Measurements from ENCODE around the gene AUTS2. TPM values are rescaled to one million over a fixed set of nuclear protein-coding genes. Genes with fewer than 3 reads are reported as not detected.

The AUTS2 gene
- total RNA-seq, 1 donor from 2014 or later, result 49.8 TPM

DNA sequence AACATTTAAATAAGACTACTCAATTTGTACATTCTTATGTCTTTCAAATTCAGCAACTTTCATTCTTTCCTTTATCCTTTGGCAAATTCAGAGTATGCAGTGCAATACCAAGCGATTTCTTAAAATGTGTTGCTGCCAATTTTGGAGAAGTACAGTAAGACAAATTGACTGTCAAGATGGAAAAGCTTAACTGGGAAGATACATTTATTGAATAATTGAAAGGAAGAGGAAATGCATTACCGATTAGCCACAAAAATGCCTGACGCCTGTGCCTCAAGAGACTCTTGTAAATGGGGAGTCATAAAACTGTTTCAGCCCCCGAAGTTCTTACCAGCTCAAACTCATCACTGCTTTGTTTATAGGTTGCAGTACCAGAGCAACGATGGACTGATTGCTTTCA, 1160.4 kb downstream of the AUTS2 start:
- no peak for DNase-seq (ENCODE audit: low spot score)

DNA sequence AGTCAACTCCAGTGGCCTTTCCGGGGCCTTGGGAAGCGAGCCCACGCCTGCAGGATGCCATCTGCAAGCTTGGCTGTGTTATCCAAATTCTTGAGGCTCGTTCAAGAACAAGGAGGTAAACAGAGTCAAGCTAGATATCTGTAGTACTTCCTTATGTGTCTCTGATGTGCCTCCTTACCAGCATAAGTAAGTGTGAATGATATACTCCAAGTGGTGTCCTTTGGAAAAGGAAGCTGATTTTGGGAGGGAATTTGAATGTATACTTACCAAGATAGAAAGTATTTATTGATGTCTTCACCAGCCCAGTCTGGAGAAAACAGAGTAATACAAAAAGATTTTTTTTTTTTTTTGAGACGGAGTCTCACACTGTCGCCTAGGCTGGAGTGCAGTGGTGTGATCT, 1161.4 kb downstream of the AUTS2 start:
- DNase-seq (ENCODE audit: low spot score), result no peak

DNA sequence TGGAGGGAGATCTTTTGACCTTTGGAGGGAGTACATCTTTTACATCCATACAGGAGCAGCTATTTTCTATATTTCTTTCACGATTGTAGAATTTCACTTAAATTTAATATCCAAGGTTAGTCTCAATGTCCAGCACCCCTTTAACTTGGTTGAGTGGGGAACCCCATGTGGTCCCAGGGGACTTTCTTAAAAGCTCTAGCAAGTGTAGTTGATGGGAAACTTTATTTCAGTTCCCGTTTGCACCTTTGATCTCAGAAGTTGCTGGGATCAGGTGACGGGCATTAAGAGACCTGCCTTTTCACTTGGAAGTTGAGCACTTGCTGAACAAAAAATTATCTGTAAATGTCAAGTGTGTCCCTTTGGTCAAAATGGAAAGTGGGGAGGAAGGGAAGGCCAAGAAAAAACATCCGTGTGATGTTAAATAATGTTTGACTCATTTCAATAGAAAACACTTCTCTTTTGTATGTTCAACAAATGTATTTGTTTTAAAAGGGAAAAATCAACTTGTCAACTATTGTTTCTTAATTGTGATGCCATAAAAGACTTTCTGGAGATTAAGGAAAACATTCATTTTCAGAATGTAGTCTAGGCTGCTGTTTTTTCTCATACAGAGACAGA, 1163.5 kb downstream of the AUTS2 start:
- DNase-seq (ENCODE audit: low spot score), result no peak

DNA sequence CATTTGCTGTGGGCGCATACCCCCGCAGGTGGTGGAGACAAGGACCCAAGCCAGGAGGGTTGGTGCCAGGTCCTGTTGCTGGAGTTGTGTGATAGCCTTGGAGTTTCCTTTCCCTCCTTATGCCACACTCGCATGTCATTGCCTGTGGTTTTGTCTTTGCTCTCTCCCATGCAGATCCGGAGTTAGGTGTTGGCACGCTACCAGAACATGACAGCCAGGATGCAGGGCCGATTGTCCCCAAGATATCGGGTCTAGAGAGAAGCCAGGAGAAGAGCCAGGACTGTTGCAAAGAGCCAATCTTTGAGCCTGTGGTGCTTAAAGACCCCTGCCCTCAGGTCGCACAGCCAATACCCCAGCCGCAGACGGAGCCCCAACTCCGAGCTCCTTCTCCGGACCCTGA, 1164.4 kb downstream of the AUTS2 start:
- no peak for DNase-seq (ENCODE audit: low spot score)

DNA sequence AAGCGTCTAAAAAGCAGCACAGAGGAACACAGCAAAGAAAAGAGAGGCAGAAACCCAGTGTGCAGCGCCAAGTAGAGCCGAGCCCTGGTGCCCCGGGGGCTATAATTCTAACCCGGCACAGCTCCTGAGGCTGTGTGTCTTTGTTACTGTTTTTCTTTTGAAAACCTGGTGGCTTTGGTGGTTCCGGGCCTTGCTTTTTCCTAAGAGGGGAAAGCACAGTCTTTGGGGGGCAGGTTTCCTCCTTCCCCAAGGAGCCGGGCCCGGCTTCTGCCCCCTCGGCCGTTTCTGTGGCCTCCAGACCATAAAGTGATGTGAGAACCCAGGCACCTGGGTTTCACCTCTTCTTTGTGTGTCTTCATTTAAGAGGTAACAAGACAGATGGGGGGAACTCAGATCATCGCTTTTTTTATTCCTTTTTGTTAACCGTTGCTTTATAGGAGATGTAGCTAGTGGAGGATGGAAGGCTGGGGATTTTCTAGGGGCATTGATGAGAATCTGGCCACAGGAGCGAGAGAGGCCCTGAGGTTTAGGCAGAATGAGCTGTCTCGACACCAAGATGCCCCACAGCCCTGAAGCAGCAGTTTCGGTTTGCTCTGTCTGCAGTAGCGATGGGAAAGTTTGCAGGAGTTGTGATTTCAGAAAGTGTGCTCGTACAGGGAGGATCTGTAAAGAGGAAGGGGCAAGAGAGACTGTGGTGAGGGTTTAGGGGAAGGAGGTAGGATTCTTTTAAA, 1165.9 kb downstream of the AUTS2 start:
- DNase-seq (ENCODE audit: low spot score), result no peak

DNA sequence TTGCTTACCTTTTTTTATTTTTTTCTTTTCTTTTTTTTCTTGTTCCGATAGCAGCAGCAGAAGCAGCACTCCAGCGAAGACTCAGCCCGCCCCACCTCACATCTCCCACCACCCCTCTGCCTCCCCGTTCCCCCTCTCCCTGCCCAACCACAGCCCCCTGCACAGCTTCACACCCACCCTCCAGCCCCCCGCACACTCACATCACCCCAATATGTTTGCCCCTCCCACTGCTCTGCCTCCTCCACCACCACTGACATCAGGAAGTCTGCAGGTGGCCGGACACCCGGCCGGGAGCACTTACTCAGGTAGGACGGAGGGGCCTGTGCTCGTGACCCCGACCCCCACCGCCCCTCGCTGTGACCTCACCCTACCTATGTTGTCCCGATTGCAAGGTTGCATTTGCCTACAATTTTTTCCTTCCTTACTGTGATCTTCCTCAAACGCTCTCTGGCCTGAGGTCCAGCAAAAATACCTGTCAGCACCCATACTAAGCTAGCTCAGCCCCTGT, 1166.5 kb downstream of the AUTS2 start:
- DNase-seq (ENCODE audit: low spot score), result no peak

DNA sequence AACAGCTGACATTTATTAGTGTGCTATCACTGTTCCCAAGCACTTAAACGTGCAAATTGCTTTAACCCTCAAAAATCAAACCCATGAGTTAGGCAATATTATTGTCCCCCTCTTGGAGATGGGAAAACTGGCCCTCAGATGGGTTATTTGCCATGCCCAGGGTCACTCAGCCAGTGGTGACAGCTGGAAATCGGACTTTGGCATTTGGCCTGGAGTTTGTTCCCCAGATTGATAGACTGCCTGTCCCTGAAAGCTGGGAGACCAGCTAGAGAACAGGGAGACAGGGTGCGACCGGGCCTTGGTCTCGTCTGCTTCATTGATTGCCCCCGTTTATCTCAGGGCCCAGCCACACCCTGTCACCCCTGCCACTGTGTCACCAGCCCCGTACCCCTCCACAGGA, 1167.4 kb downstream of the AUTS2 start:
- DNase-seq (ENCODE audit: low spot score), result no peak

DNA sequence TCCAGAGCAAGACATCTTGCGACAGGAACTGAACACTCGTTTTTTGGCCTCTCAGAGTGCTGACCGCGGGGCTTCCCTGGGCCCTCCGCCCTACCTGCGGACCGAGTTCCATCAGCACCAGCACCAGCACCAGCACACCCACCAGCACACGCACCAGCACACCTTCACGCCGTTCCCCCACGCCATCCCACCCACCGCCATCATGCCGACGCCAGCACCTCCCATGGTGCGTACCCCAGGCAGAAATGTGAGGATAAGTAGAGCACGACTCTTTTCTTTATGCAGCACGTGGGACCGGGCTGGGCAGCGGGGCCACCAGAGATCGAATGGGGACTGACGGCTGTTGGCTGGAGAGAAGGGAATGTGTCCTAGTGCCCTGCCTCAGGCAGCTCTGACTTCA, 1167.8 kb downstream of the AUTS2 start:
- DNase-seq (ENCODE audit: low spot score), result no peak

DNA sequence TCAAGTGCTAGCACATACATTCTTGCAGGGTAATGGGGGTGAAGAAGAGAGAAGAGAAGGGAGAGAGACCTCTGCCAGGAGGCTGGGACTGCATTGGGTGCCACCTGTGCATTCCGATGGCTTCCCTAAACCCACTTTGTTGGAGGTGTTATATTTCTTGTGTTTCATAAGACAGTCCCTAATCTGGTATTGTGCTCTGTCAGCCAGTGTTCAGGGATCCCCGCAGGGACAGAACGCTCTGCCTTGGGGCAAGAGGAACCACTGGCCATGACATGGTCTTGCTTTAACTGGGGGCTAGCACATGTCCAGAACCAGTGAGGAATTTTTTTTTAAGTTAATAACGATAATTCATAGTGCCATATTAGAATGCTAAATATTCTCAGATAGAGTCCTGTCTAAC, 1168.4 kb downstream of the AUTS2 start:
- no peak for DNase-seq (ENCODE audit: low spot score)

DNA sequence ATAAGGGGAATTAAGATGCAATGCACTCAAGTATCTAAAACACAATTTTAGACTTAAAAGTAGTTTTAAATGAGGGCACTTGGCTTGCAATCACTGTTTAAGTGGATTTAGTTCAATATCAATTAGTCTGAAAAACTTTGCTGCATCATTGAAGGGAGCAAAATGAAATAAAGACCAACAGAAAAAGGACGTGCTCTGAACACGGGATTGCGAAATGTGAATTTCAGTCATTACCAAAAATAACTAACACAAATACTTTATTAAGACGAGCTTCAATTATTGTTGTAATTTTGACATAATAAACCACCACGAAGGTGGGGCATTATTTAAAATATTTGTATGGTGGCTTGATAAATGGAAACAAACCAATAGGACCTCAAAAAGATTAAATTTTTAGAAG, 1171.9 kb downstream of the AUTS2 start:
- DNase-seq (ENCODE audit: low spot score), result no peak

DNA sequence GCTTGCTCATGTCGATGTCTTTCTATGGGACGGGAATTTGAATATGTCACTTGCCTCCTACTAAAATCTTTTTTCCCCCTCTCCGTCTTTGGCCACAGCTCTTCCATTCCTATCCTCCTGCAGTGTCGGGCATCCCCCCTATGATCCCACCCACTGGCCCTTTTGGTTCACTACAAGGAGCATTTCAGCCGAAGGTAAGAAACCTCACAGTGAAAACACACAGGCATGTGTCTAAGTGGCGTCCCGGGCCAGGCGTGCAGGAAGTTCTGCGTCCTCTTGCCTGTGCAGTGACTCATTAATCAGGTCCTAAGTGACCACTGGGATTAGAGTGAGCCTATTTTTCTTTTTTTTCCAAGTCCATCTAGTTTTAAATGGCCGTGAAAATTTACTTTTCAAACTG, 1173.2 kb downstream of the AUTS2 start:
- DNase-seq (ENCODE audit: low spot score), result no peak

DNA sequence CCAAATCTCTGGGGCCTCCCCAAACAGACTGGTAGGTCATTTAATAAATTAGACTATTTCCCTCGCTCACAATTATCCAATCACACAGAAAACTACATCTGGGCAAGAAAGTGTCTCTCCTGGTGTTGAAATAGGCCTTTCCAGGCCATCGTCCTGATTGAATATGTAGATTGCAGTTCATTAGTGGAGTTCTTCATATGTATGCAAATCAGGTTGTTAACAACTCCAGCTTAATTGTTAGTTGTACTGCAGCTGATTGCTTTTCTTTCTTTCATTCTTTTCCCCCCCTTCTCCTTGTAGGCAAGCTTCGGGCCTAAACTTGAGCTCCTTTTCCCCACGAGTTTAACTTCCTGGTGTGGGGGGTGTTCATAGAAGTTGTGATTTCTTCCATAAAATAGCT, 1174.6 kb downstream of the AUTS2 start:
- no peak for DNase-seq (ENCODE audit: low spot score)

DNA sequence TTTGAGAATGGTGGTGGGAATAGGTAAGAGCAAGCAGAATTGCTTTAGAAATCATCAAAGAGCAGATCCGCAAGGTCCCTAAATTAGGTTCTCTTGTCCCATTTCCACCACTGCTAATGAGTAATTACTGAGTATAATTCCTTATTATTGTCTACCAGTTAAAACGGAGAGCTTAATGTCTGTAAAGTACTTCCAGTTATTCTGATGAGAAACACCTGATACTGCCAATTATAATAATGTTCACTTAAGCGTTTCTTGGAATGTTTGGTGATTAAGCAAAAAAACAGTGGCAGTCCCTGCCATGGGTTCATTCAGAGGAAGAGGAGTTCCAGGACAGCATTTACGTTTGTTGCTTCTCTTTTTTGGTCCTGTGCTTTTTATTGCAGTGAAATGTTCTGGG, 1175.1 kb downstream of the AUTS2 start:
- no peak for DNase-seq (ENCODE audit: low spot score)

DNA sequence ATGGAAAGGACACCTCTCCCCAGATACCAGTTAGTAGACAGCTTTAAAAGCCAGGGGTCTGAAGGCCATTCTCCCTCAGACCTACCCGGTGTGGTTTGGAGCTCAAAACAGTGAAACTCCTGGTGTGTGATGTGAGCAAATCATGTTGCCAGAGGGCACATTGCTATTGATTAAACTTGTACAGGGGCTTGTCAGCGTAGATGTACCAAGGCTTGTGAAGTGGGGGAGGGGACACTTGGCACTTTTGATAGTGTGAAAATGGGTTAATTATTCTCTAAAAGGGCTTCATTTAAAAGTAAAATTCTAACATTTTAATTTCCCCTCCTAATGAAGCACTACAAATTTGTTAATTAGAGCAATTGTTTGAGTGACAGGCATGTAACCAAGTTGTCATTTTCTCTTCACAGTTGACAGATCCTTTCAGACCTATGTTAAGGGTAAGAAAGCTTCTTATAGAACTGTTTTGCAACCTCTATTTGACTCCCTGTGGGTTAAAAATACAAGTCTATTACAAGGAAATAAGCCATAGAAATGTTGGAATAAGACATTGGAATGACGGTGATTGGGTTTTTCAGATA, 1176.8 kb downstream of the AUTS2 start:
- no peak for DNase-seq (ENCODE audit: low spot score)

DNA sequence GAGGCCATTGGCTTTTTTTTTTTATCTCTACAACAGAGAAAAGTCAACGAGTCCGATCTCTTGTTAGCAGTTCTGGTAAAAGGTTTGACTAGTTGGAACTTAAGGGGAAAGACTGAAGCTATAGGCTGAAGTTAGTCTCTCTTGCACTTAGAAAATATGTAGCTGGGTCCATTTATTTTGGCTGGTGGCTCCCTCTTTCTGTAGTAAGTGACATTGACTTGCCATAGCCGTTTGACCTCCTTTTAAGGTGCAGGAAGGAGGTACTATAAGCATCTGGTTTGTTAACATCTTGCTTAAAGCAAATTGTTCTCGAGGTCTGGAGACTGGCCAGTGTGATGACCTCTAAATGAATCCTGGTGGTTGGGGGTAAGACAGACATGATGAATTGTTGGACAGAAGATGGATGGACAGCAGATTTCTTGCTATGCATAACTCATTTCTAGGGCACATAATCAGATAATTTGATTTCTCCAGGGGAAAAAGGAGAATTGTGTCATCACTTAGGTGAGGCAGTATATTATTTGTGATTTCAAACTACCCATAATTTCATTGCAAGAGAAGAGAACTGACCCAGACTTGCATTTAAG, 1177.4 kb downstream of the AUTS2 start:
- no peak for DNase-seq (ENCODE audit: low spot score)

DNA sequence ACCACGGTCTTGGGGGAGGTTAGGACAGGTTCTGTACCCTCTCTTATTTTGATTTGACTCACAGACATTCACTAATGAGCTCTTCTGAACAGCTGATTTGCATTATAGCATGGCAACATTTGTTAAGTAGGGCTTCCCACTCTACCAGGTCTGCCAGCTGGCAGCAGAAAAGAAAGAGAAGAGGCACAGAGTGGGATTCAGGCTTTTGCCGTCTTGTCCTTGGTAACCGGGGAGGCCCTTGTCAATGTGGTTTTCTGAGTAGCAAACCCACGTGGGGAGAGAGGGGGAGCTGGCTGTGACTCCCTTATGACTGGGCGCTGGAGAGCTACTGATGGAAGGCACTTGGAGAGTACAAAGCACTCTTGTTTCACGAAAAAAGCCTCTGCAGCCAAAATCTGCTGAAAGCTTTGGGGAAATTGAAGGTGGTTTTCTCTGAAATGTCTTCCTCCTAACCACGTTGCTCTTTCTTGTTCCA, 1178.4 kb downstream of the AUTS2 start:
- no peak for DNase-seq (ENCODE audit: low spot score)

DNA sequence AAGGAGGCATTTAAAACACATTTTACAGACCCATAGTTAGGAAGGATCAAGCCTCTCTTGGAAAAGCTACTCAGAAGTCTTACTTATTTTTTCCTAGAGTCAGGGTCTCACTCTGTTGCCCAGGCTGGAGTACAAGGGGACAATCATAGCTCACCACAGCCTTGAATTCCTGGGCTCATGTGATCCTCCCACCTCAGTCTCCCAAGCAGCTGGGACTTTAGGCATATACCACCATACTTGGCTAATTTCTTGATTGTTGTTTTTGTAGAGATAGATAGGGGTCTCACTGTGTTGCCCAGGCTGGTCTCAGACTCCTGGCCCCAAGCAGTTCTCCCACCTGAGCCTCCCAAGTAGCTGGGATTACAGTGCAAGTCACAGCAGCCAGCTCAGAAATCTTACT, 1179.0 kb downstream of the AUTS2 start:
- DNase-seq (ENCODE audit: low spot score), result no peak

DNA sequence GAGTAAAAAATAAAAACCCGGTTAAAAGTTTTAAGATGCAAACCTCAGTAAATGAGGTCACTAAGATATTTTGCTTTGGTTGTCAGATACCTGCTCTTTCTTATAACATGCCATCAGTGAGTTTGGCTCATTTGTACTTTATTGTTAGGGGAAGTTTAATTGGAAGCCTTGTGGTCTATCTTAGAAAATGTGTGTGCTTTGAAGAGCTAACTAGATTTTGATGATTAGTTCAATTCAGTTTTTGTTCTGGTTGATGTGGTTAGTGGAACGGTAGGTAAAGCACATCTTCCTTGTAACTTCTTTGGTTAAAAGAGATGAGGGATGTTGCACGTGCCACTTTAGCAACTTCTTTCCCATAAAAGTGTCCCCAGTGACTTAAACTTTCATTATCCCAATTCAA, 1180.3 kb downstream of the AUTS2 start:
- DNase-seq (ENCODE audit: low spot score), result no peak

DNA sequence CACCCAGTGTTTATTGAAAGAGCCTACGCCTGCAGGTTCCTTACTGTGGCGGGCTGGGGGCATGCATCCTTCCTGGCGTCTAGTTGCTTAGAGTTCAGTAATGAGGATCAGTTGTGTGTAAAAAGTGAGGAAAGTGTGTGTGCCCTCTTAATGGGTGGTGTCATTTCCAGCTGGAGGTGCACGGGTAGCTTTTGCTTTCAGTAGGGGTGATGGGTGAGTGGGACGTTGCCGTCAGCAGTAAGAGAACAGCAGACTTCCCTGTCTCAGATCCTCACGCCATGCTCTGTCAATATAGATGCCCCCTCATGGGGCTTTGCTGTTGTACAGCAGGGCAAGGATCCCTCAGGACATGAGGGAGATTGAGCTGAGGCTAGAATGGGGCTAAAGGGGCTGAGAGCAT, 1181.0 kb downstream of the AUTS2 start:
- no peak for DNase-seq (ENCODE audit: low spot score)

DNA sequence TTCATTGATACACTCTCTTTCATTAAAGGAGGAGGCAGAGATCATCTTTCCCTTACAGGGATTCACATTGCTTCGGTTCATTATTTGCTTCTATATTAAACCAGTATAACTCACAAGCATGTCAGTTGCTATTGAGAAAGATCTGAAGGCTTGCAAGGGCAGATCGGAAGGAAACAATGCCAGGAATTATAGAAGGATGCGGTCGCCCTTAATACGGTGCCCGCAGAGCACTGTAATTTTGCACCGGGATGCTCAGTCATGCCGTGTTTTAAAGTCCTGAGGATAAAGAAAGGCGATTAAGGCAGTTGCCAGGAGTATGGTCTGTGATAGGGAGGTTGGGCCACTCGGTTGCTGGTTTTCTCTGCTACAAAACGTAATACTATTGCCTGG, 1183.6 kb downstream of the AUTS2 start:
- DNase-seq (ENCODE audit: low spot score), result no peak

DNA sequence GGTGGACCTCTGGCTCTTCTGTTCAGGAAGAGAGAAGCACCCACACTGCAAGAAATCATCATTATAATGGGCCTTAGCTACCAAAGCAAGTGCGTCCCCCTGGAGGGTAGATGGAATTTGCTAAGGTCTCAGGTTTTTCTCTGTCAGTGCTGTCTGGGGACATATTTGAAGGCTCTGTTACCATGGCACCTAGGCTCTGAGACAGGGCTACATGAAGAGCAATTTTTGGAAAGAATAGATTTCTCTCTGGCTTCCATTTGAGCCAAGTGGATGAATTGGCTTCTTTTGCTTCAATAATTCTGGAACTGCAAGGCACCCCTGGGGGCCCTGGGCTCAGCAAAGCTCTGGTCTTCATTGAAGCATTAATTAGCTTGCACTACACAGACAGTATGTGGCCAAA, 1184.5 kb downstream of the AUTS2 start:
- DNase-seq (ENCODE audit: low spot score), result no peak

DNA sequence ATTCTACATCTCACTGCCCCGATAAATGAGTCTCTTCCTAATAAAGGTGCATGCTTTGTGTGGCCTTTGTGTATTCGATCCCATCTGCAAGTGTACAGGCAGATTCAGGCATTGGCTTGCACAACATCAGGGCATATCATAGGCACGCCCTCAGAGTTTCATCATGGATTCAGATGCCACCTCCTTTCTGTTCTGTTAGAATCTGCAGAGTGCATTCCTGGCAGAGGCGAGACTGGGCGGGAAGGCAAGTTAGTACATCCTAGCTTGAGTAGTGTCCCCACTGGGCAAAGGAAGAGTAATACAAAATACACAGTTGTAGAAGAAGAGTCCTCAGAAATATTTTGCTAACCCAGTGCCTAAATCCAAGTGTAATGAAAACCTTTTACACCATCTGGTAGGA, 1187.2 kb downstream of the AUTS2 start:
- DNase-seq (ENCODE audit: low spot score), result no peak

DNA sequence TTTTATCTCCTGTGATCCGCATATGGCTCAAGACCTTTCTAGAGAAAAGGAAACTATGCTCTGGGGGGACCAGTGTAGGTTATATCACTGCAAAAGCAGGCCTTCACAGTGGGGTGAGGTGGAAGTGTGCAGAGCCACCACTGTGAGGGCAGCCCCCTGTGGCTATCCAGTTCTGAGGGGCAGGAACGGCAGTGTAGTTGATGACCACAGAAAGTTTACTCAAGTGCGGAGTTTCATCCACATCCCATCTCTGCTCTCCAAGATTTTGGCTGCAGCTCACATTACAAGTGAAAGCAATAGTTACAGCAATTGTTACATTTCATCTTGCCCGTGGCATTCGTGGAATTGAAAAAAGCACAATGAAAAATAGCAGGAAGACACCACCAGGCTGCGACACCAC, 1187.8 kb downstream of the AUTS2 start:
- no peak for DNase-seq (ENCODE audit: low spot score)

Measured in umbilical cord (tissue), 2 donors.